BJ (cell line): Measurements from ENCODE around the gene IL10. TPM values are rescaled to one million over a fixed set of nuclear protein-coding genes. Genes with fewer than 3 reads are reported as not detected.

ENCODE experiments used
- CTCF ChIA-PET: fragments of 350-600 bp; formaldehyde crosslinking; extraction: SDS; loops from one replicate; lab custom pipeline; 2021; ENCODE audit warnings: antibody characterized with exemption, inconsistent platforms; lab: Yijun Ruan, JAX
- POLR2A ChIA-PET: fragments of 300-600 bp; sonication (Branson Sonifier 250); formaldehyde crosslinking; extraction: SDS; loops from one replicate; lab custom pipeline; 2021; ENCODE audit warnings: antibody characterized with exemption; lab: Charles Lee
- DNase-seq: peaks from one replicate; pipeline ENCODE4 v3.0.0-alpha.2; 2011; ENCODE audit warnings: low read depth
- H3K27me3 ChIP-seq: 2 replicates; pipeline ENCODE4 v1.6.0; 2011; ENCODE audit warnings: low read length; ENCODE audit not compliant: control insufficient read depth, insufficient read depth
- H3K36me3 ChIP-seq: 2 replicates; pipeline ENCODE4 v1.5.1; 2011; ENCODE audit warnings: low read length; ENCODE audit not compliant: control insufficient read depth, insufficient read depth
- H3K4me3 ChIP-seq: 2 replicates; pipeline ENCODE4 v1.5.1; 2011; ENCODE audit warnings: low read depth, mild to moderate bottlenecking, control low read depth, low read length
- polyA plus RNA-seq: library from polyadenylated mRNA; depleted of rRNA; stranded (reverse); fragments of >200 nt; gene quantifications from 2 replicates; pipeline ENCODE4 v1.2.3, GENCODE V29; 2011
- TF ChIP-seq, protein P1 (sequence below): IDR thresholded peaks from 2 replicates; pipeline ENCODE4 v1.5.1; 2011; ENCODE audit warnings: low read depth, mild to moderate bottlenecking, control low read depth, inconsistent platforms, low read length, moderate library complexity; ENCODE audit not compliant: insufficient read depth

The IL10 gene
- polyA plus RNA-seq, 1 experiment = not detected

DNA sequence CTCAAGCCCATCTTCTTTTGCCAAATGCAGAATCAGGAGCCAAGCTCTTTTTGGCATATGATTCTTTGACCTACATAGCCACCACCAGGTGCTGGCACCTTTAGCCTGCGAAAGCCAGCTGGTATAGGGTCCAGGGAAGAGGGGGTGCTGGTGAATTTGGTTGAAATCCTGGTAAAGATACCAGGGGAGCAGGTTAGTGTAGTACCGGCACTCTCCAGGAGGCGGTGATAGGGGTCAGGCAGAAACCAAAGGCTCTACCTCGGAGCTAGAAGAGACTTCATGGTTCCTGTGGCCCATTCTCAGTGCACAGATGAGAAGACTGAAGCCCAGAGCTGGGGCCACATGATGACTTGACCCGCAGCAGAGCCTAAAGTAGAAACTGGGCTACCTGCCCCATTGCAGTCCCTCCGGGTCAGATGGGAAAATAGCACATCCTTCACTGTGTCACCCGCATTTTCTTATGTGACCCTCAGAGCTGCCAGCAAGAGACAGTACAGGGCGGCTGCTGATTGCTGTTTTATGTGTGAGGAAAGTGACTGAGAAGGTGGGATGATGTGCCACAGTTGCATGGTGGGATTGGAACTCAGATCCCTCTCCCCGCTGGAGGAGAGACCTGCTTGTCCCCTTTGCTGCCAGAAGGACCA is 37.7 kb downstream of the IL10 start:
- Histone ChIP-seq H3K4me3 (no peak overlapping the region), H3K36me3 (peaks cover 33% of the 10 kb centered on the region), H3K27me3 (no peaks in the 10 kb centered on the region)
- ChIA-PET POLR2A (no interaction called here), CTCF (interaction anchor here (0.6 to 5.4 kb wide), 57 partner anchors 8 to 296 kb away, joined by 3 to 101 read pairs (median 5); partner anchors contain the start of genes DYRK3 and IL20)
- DNase-seq = no peak
- TF ChIP-seq, protein P1, sequence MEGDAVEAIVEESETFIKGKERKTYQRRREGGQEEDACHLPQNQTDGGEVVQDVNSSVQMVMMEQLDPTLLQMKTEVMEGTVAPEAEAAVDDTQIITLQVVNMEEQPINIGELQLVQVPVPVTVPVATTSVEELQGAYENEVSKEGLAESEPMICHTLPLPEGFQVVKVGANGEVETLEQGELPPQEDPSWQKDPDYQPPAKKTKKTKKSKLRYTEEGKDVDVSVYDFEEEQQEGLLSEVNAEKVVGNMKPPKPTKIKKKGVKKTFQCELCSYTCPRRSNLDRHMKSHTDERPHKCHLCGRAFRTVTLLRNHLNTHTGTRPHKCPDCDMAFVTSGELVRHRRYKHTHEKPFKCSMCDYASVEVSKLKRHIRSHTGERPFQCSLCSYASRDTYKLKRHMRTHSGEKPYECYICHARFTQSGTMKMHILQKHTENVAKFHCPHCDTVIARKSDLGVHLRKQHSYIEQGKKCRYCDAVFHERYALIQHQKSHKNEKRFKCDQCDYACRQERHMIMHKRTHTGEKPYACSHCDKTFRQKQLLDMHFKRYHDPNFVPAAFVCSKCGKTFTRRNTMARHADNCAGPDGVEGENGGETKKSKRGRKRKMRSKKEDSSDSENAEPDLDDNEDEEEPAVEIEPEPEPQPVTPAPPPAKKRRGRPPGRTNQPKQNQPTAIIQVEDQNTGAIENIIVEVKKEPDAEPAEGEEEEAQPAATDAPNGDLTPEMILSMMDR = peak; percentile 88

GRCh38 chr1:206732992-206733391 is 39.3 kb downstream of the IL10 start:
- DNase-seq = no peak
- Histone ChIP-seq H3K4me3 (no peak overlapping the region), H3K36me3 (peaks cover 38% of the 10 kb centered on the region), H3K27me3 (no peaks in the 10 kb centered on the region)
- TF ChIP-seq, protein P1 = no peak
- CTCF ChIA-PET = interaction anchor here (0.6 to 5.4 kb wide), 6 partner anchors 7 to 179 kb away, joined by 3 to 101 read pairs (median 34); no protein-coding TSS in a partner anchor
- POLR2A ChIA-PET = no interaction called here

- CTCF ChIA-PET = interaction anchor here (0.8 to 5.4 kb wide), 2 partner anchors 73 to 179 kb away, joined by 3 to 101 read pairs; no protein-coding TSS in a partner anchor
- POLR2A ChIA-PET = interaction anchor here (0.5 kb wide), 1 partner anchor 166 kb away, joined by 3 read pairs; no protein-coding TSS in a partner anchor
- no peaks in the 10 kb centered on the region for H3K27me3 ChIP-seq
- TF ChIP-seq, protein P1 = no peak
- DNase-seq = no peak
- H3K36me3 ChIP-seq = peaks cover 38% of the 10 kb centered on the region
- no peak overlapping the region for H3K4me3 ChIP-seq
Observed at GRCh38 chr1:206732508-206732907, 39.8 kb downstream of the IL10 start.

GRCh38 chr1:206729507-206729906 is 42.8 kb downstream of the IL10 start:
- TF ChIP-seq, protein P1 = no peak
- H3K27me3 ChIP-seq = no peaks in the 10 kb centered on the region
- no peak for DNase-seq
- peaks cover 31% of the 10 kb centered on the region for H3K36me3 ChIP-seq
- ChIA-PET CTCF (interaction anchor here (1.0 to 1.7 kb wide), 3 partner anchors 9 to 183 kb away, joined by 3 to 8 read pairs (median 4); no protein-coding TSS in a partner anchor), POLR2A (no interaction called here)
- no peak overlapping the region for H3K4me3 ChIP-seq

DNA sequence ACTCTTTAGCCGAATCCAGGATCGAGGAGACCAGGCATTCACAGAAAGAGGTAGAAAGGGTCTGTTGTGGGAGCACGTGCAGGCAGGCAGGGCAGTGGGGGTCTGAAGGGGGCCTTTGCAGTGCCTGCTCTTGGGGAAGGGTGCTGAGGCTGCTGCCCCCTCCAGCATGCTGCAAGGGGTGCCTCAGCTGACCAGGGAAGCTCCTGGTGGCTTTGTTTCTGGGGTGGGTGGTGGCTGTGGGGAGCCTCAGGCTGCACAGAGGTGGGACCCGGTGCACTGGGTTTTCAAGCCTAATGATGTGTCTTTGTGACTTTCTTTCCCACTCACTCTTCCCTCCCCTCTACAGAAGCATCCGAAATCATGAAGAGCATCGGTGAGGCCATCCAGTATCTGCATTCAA is 43.2 kb downstream of the IL10 start:
- no peak overlapping the region for H3K4me3 ChIP-seq
- no peaks in the 10 kb centered on the region for H3K27me3 ChIP-seq
- peaks cover 31% of the 10 kb centered on the region for H3K36me3 ChIP-seq
- no peak for DNase-seq
- TF ChIP-seq, protein P1 = no peak
- ChIA-PET CTCF (interaction anchor here (1.0 to 1.7 kb wide), 3 partner anchors 80 to 183 kb away, joined by 3 to 8 read pairs (median 4); no protein-coding TSS in a partner anchor), POLR2A (interaction anchor here (0.5 kb wide), 1 partner anchor 945 kb away, joined by 3 read pairs; no protein-coding TSS in a partner anchor)
